Pancreas (tissue), 10 donors: ENCODE results near the gene PCLO. TPM values are rescaled to one million over a fixed set of nuclear protein-coding genes. Genes with fewer than 3 reads are reported as not detected.

Experiments
- ATAC-seq, 4 donors: fragments of 200-7000 bp; cut with Tn5 transposase; one replicate each; pipeline versions ENCODE4 v1.8.0 to v1.9.1; 2020; ENCODE audit warnings: mild to moderate bottlenecking in 4 of 4, moderate library complexity in 4 of 4
- DNase-seq, 6 donors: peaks; one replicate each; pipeline ENCODE4 v3.0.0-alpha.2; 2020
- FAIRE-seq: peaks from 2 replicates; lab custom pipeline; 2012; peaks lifted over from hg19 to GRCh38; lab: Jason Lieb, UNC
- H3K27ac ChIP-seq, 4 donors: fragments of 200-600 bp; sonication (generic); 1 replicate in 3 of 4; 2 replicates in 1 of 4; pipeline versions ENCODE4 v1.5.0 to v1.8.0; 2020
- H3K27me3 ChIP-seq, 4 donors: fragments of 200-600 bp; one replicate each; pipeline ENCODE4 v1.8.0; 2021
- H3K36me3 ChIP-seq, 3 donors: fragments of 200-600 bp; sonication (generic) in 1 of 3; one replicate each; pipeline versions ENCODE4 v1.5.0 to v1.8.0; 2020 to 2021
- H3K4me1 ChIP-seq, 3 donors: fragments of 200-600 bp; one replicate each; pipeline ENCODE4 v1.8.0; 2021
- H3K4me3 ChIP-seq, 4 donors: fragments of 200-600 bp; sonication (generic) in 2 of 4; one replicate each; pipeline versions ENCODE4 v1.5.0 to v1.8.0; 2020 to 2021
- H3K9me3 ChIP-seq, 4 donors: fragments of 200-600 bp; one replicate each; pipeline ENCODE4 v1.8.0; 2021
- WGBS, 2 donors: extraction: QIAGEN DNeasy Blood & Tissue Kit; methylation state at CpG; one replicate each; pipeline ENCODE4 v1.1.7; 2013; 5-methylcytosine and 5-hydroxymethylcytosine counted together
- intact Hi-C, 3 donors: fragments of 100-400 bp; cut with DNase I; formaldehyde crosslinking; loops; one replicate each; pipeline versions ENCODE4 v1.11.1 to v1.14.2; 2022
- polyA plus RNA-seq, 2 donors: library from polyadenylated mRNA; stranded (reverse); fragments of 200-250 nt; gene quantifications; one replicate each; pipeline ENCODE4 v1.2.3, GENCODE V29; 2013
- total RNA-seq, 6 donors: library from RNA; stranded (reverse); fragmentation: NEBNext Ultra II Directional in 4 of 6; extraction: Animal tissue kit (Norgen Biotek cat#: 25700) in 4 of 6; gene quantifications; one replicate each; pipeline versions ENCODE4 v1.2.1 to v1.2.4, GENCODE V29; 2021 to 2023
- TF ChIP-seq, protein P1 (sequence below), 4 donors: fragments of 200-600 bp; sonication (generic) in 3 of 4; IDR thresholded peaks; one replicate each; pipeline versions ENCODE4 v1.5.0 to v1.8.0; 2021; ENCODE audit warnings: antibody characterized with exemption in 4 of 4
- donor health status: healthy with polysubstance abuse.
- donor health status: DM: no; HTN: no; CAD: no; lungs with moderate emphysema.
- donor health status: DM: no; HTN: no; CAD: no.
- donor health status: control.
- donor health status: control.
- donor health status: Bipolar disorder and iron deficiency.
- donor health status: DM: yes; HTN: yes; CAD: no.
- donor health status: DM: no; HTN: no; CAD: no.
- donor health status: DM: no; HTN: no; CAD: no.
- donor health status: DM: yes; HTN: yes; CAD: no.

Gene PCLO
- total and polyA plus RNA-seq, 8 donors: 1.9 to 5.6 (median 4.6) TPM

DNA sequence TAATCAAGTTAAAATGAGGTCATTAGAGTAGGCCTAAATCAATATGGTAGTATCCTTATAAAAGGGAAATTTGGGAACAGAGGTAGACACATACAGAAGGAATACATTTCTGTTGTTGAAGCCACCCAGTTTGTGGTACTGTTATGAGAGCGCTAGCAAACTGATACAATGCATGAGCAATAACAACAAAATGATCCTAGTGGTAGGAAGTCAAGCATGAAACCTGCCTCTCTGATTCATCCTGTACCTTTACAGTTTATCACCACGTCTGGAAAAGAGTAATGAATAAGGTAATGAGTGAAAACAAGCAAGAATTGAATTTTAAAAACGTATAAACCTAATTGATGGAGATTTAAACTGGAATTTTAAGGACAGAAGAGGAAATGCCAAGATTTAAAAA is 217.2 kb downstream of the PCLO start:
- DNase-seq (no peak), ATAC-seq (peak in 3 of 4 donors; percentile 17 to 60 (median 20)), FAIRE-seq (no peak)
- H3K4me3 ChIP-seq: no peak overlapping the region
- H3K27ac ChIP-seq: no peak overlapping the region
- TF ChIP-seq, protein P1, sequence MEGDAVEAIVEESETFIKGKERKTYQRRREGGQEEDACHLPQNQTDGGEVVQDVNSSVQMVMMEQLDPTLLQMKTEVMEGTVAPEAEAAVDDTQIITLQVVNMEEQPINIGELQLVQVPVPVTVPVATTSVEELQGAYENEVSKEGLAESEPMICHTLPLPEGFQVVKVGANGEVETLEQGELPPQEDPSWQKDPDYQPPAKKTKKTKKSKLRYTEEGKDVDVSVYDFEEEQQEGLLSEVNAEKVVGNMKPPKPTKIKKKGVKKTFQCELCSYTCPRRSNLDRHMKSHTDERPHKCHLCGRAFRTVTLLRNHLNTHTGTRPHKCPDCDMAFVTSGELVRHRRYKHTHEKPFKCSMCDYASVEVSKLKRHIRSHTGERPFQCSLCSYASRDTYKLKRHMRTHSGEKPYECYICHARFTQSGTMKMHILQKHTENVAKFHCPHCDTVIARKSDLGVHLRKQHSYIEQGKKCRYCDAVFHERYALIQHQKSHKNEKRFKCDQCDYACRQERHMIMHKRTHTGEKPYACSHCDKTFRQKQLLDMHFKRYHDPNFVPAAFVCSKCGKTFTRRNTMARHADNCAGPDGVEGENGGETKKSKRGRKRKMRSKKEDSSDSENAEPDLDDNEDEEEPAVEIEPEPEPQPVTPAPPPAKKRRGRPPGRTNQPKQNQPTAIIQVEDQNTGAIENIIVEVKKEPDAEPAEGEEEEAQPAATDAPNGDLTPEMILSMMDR (IDR thresholded peaks at IDR 0.05): no peak
- no peaks in the 10 kb centered on the region for H3K36me3 ChIP-seq
- H3K4me1 ChIP-seq: peaks cover 0 to 8% (median 0%) of the 10 kb centered on the region in 3 donors
- H3K9me3 ChIP-seq: no peaks in the 10 kb centered on the region
- WGBS, 2 donors: 76 to 78% methylated on average over 3 of the region's 3 CpGs
- H3K27me3 ChIP-seq: no peaks in the 10 kb centered on the region
- intact Hi-C loops: no loop called here

DNA sequence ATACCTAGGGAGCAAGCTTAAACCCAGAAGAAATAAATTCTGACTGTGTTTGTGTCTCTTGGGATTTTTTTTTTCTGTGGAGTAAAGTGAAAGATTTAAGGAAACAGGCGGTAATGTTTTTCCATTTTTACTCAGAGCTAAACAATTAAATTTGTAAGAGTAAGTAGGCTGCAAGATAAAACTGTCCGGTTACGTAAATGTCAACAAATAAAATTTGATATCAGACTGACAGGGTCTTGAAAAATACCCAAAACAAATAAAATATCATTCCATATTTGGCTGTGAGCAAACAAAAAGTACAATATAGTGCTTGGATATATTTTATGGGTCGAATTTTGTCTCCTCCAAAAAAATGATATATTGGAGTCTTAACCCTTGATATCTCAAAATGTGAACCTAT is 217.6 kb downstream of the PCLO start:
- intact Hi-C loops: no loop called here
- TF ChIP-seq, protein P1 (IDR thresholded peaks at IDR 0.05): no peak
- no peak overlapping the region for H3K4me3 ChIP-seq
- no peak for DNase-seq
- H3K36me3 ChIP-seq: no peaks in the 10 kb centered on the region
- peaks cover 0 to 8% (median 0%) of the 10 kb centered on the region in 3 donors for H3K4me1 ChIP-seq
- no peaks in the 10 kb centered on the region for H3K27me3 ChIP-seq
- ATAC-seq: peak; percentile 61 to 83 (median 71)
- H3K27ac ChIP-seq: no peak overlapping the region
- H3K9me3 ChIP-seq: no peaks in the 10 kb centered on the region
- no peak for FAIRE-seq
- WGBS, 2 donors: 14 to 16% methylated on average over 4 of the region's 4 CpGs

DNA sequence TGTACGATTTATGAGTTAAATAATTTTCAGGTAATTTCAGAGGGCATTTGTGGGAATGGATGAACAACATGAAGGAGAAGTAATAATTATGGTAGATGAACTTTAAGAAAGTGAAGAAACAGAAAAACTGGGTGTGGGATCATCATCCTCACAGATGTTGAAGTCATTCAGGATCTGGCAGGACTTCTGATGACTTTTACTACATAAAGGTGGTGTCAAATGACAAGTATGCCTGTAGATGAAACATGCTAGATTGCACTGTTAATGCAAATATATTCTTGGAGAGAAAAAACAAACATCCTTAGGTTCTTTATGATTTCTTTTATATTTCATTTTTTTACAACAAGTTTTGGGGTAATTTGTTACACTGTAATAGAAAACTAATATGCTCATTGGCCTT is 230.2 kb downstream of the PCLO start:
- FAIRE-seq: no peak
- TF ChIP-seq, protein P1 (IDR thresholded peaks at IDR 0.05): no peak
- H3K27me3 ChIP-seq: no peaks in the 10 kb centered on the region
- H3K27ac ChIP-seq: no peak overlapping the region
- no peak for DNase-seq
- intact Hi-C loops: no loop called here
- H3K4me1 ChIP-seq: no peaks in the 10 kb centered on the region
- WGBS, 2 donors: 81 to 90% methylated on average over 1 of the region's 1 CpG
- H3K36me3 ChIP-seq: no peaks in the 10 kb centered on the region
- H3K9me3 ChIP-seq: no peaks in the 10 kb centered on the region
- ATAC-seq: no peak
- no peak overlapping the region for H3K4me3 ChIP-seq

DNA sequence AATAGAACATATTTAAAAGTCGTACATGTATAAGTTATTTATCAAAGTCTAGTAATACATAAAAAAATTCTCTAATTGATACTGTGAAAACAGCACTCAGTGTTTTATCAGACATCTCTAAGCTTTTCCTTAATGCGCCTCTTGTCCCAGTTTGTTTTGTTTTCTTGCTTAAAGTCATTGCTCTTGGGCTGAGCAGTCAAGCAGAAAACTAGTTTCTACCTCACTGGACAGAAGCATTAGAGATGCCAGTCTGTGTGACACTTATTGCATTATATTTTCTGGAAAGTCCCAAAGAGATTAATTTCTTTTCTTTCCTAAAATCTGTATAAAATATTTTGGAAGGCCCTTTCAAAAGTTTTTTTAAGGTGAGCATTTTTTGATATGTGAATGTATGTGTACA is 236.2 kb downstream of the PCLO start:
- FAIRE-seq: no peak
- TF ChIP-seq, protein P1 (IDR thresholded peaks at IDR 0.05): no peak
- no peaks in the 10 kb centered on the region for H3K36me3 ChIP-seq

DNA sequence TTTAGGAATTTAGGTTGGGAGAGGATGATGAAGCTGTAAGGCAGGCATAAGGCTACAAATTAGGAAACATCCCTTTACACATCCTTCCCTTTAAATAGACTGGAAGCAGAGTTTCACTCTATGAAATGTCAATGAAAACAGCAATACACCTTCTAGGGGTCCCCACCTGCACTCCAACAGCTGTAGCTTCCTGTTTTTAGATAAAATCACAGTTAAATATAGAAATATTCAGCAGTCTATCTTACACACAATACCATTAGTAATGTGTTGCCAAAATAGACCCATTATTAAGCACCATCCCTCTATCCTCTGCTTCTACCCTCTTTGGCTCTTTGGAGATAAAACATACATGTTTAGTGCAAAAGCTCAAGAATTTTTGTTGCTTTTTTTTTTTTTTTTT is 237.4 kb downstream of the PCLO start:
- ATAC-seq (no peak), FAIRE-seq (no peak), DNase-seq (no peak)
- intact Hi-C loops: no loop called here
- Histone ChIP-seq H3K27me3 (no peaks in the 10 kb centered on the region), H3K36me3 (no peaks in the 10 kb centered on the region), H3K9me3 (no peaks in the 10 kb centered on the region), H3K27ac (no peak overlapping the region), H3K4me1 (no peaks in the 10 kb centered on the region), H3K4me3 (no peak overlapping the region)
- TF ChIP-seq, protein P1 (IDR thresholded peaks at IDR 0.05): no peak

More for the DNA sequence above, 236.2 kb downstream of the PCLO start:
- H3K27me3 ChIP-seq: no peaks in the 10 kb centered on the region
- H3K27ac ChIP-seq: no peak overlapping the region
- WGBS, 2 donors: 88 to 92% methylated on average over 2 of the region's 2 CpGs
- no peaks in the 10 kb centered on the region for H3K9me3 ChIP-seq
- no peaks in the 10 kb centered on the region for H3K4me1 ChIP-seq
- DNase-seq (no peak), ATAC-seq (no peak)
- intact Hi-C loops: no loop called here
- H3K4me3 ChIP-seq: no peak overlapping the region
